Lower lobe of right lung (tissue), 2 donors: ENCODE measurements around the gene PGAM5. TPM values are rescaled to one million over a fixed set of nuclear protein-coding genes. Genes with fewer than 3 reads are reported as not detected.
A peak's percentile ranks its signal among the peaks of the same experiment; 100 is the strongest.

Experiments used
- ATAC-seq, 2 donors: fragments of 200-7000 bp; cut with Tn5 transposase; one replicate each; pipeline ENCODE4 v1.9.1; 2020 to 2022; ENCODE audit warnings: mild to moderate bottlenecking in 2 of 2, moderate library complexity in 2 of 2
- DNase-seq: peaks from one replicate; pipeline ENCODE4 v3.0.0-alpha.2; 2020
- H3K27ac ChIP-seq: fragments of 200-600 bp; one replicate; pipeline ENCODE4 v1.8.0; 2022
- H3K27me3 ChIP-seq: fragments of 200-600 bp; one replicate; pipeline ENCODE4 v1.8.0; 2022; ENCODE audit warnings: low read depth
- H3K36me3 ChIP-seq: fragments of 200-600 bp; one replicate; pipeline ENCODE4 v1.8.0; 2022; ENCODE audit warnings: mild to moderate bottlenecking
- H3K4me1 ChIP-seq: fragments of 200-600 bp; one replicate; pipeline ENCODE4 v1.8.0; 2022
- H3K4me3 ChIP-seq: fragments of 200-600 bp; one replicate; pipeline ENCODE4 v1.8.0; 2022; ENCODE audit warnings: mild to moderate bottlenecking
- H3K9me3 ChIP-seq: fragments of 200-600 bp; one replicate; pipeline ENCODE4 v1.8.0; 2022
- intact Hi-C: fragments of 100-400 bp; cut with DNase I; formaldehyde crosslinking; loops from one replicate; pipeline ENCODE4 v1.11.0; 2022
- total RNA-seq: library from RNA; stranded (reverse); fragmentation: NEBNext Ultra II Directional; extraction: Animal tissue kit (Norgen Biotek cat#: 25700); gene quantifications from one replicate; pipeline ENCODE4 v1.2.1, GENCODE V29; 2021
- TF ChIP-seq, protein P1 (sequence below): fragments of 200-600 bp; IDR thresholded peaks from one replicate; pipeline ENCODE4 v1.8.0; 2022; ENCODE audit warnings: antibody characterized with exemption, mild to moderate bottlenecking
- donor health status: DM: no; HTN: yes; CAD: no; lungs with severe emphysema.

The PGAM5 gene
- total RNA-seq, 1 donor from 2014 or later = 21.7 TPM

DNA sequence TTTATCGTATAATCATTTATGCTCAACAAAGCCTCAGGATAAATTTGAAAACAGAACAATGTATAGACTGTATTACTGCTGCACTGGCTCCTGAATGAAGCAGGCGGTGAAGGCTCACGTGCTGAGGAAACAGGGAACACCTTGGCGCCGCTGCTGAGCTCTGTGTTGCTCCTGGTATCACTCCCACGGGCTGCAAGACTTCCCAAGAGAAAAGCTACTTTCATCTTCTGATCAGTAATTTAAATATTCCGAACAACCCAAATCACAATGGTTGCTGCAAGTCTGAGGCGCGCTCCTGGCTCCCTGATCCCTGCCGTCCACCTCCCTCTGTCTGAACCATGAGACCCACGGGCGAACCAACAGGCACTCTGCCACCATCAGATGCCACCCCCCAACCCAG is 15.7 kb downstream of the PGAM5 start:
- Histone ChIP-seq H3K27me3 (no peaks in the 10 kb centered on the region), H3K4me1 (no peaks in the 10 kb centered on the region), H3K36me3 (peaks cover 95% of the 10 kb centered on the region), H3K27ac (no peak overlapping the region), H3K4me3 (no peak overlapping the region), H3K9me3 (no peaks in the 10 kb centered on the region)
- no peak for ATAC-seq
- DNase-seq = no peak
- TF ChIP-seq, protein P1, sequence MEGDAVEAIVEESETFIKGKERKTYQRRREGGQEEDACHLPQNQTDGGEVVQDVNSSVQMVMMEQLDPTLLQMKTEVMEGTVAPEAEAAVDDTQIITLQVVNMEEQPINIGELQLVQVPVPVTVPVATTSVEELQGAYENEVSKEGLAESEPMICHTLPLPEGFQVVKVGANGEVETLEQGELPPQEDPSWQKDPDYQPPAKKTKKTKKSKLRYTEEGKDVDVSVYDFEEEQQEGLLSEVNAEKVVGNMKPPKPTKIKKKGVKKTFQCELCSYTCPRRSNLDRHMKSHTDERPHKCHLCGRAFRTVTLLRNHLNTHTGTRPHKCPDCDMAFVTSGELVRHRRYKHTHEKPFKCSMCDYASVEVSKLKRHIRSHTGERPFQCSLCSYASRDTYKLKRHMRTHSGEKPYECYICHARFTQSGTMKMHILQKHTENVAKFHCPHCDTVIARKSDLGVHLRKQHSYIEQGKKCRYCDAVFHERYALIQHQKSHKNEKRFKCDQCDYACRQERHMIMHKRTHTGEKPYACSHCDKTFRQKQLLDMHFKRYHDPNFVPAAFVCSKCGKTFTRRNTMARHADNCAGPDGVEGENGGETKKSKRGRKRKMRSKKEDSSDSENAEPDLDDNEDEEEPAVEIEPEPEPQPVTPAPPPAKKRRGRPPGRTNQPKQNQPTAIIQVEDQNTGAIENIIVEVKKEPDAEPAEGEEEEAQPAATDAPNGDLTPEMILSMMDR = no peak
- intact Hi-C loops = no loop called here

DNA sequence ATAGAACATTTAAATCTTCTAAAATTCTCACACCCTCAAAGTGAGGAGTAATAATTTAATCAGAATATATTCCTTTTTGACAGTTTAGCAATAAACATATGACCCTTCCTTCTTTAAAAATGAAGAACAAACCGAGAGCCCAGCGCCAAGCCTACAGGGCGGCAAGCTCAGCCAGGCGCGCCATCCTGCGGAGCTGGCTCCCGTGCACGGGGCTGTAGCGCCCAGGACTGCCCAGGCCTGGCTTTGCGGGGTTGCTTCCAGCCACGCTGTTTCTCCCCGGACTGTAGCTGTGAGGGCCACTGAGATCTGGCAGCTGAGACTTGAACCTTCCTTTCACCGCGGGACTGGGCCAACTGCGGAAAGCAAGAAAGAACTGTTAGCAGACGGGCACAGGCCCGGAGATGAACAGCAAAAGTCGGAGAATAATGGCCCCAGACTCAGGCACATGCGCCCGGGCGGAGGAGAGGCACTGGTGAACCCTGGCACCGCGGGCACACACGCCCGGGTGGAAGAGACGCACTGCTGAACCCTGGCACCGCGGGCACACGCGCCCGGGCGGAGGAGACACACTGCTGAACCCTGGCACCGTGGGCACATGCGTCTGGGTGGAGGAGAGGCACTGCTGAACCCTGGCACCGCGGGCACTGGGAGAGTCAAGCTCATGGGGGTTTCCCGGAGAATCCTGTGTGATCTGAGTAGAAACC is 16.6 kb downstream of the PGAM5 start:
- no peak overlapping the region for H3K4me3 ChIP-seq
- no peaks in the 10 kb centered on the region for H3K9me3 ChIP-seq
- ATAC-seq = peak in 1 of 2 donors; percentile 30
- TF ChIP-seq, protein P1 = no peak
- H3K4me1 ChIP-seq = no peaks in the 10 kb centered on the region
- no peak overlapping the region for H3K27ac ChIP-seq
- no peaks in the 10 kb centered on the region for H3K27me3 ChIP-seq
- DNase-seq = no peak
- intact Hi-C loops = no loop called here
- H3K36me3 ChIP-seq = peaks cover 93% of the 10 kb centered on the region

DNA sequence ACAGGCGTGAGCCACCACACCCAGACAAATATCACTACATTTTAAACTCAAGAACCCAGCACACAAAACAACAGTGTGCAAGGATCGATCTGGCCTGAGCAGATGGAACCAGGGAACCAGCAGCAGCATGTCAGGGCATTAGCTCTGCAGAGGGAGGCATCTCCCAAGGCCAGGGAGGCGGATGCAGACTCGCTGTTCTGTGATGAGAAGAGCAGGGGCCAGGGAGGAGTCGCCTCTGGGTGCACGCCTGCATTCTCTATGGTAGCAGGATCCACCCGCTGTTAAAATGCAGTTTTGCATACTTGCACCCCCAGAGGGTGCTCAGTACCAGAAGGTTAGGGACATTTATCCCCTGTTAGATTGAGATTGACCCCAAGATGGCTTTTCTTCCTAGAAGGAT is 17.9 kb downstream of the PGAM5 start:
- ATAC-seq = no peak
- Histone ChIP-seq H3K4me1 (no peaks in the 10 kb centered on the region), H3K36me3 (peaks cover 84% of the 10 kb centered on the region), H3K27me3 (no peaks in the 10 kb centered on the region), H3K27ac (no peak overlapping the region), H3K4me3 (no peak overlapping the region), H3K9me3 (no peaks in the 10 kb centered on the region)
- intact Hi-C loops = no loop called here
- DNase-seq = no peak
- TF ChIP-seq, protein P1 = no peak

- peak; percentile 35 for DNase-seq
- Histone ChIP-seq H3K4me3 (no peak overlapping the region), H3K4me1 (no peaks in the 10 kb centered on the region), H3K9me3 (no peaks in the 10 kb centered on the region), H3K27ac (no peak overlapping the region), H3K36me3 (peaks cover 84% of the 10 kb centered on the region), H3K27me3 (no peaks in the 10 kb centered on the region)
- TF ChIP-seq, protein P1 = no peak
- no peak for ATAC-seq
- intact Hi-C loops = no loop called here
These were observed 19.1 kb downstream of the PGAM5 start for GRCh38 chr12:132729541-132730320.

DNA sequence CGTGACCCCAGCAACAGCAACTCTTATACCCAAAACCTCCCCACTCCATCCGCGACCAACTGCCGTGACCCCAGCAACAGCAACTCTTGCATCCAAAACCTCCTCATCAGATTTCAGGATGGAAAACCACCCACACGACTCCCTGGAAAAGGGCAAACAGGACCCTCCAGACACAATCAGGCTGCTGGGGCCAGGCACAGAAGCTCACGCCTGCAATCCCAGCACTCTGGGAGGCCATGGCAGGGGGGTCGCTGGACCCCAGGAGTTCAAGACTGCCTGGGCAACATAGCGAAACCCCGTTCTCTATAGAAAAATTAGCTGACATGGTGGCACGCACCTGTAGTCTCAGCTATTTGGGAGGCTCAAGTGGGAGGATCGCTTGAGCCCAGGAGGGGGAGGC is 19.7 kb downstream of the PGAM5 start:
- ATAC-seq (no peak), DNase-seq (peak; percentile 4)
- TF ChIP-seq, protein P1 = no peak
- Histone ChIP-seq H3K27ac (no peak overlapping the region), H3K27me3 (no peaks in the 10 kb centered on the region), H3K4me3 (no peak overlapping the region), H3K4me1 (no peaks in the 10 kb centered on the region), H3K36me3 (peaks cover 84% of the 10 kb centered on the region), H3K9me3 (no peaks in the 10 kb centered on the region)
- intact Hi-C loops = no loop called here
